ENCODE results near the gene PDILT.
"Not testable (repeated sequence)": the region's sequence is repeated elsewhere in the genome, so short reads cannot be mapped to it uniquely, and the experiment has no call there.

PDILT gene

DNA sequence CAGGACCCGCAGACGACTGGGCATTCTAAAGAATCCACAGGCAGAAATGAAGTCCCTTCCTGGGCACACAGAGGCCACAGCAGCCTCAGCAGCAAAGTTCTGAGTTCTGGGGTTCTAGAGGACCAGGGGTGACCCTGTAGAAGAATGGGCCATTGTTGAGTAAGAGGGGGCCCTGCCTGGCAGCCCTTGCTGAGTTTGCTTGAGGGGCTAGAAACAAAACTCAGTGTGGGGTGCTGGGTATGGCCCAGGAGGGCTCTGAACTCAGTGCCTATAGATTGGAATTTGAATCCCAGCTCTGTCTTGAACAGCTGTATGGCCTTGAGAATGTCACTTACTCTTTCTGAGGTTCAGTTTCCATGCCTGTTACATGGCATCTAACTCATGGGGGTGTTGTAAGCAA is at the start of gene PDILT:
PDILT (minus strand) TSS at position 101 of the 400 bp plus-strand sequence. CDS start 5,437 bp downstream, outside the sequence.
- DNase-seq (ENCODE audit: low read depth in 2 of 2), result no peak

- DNase-seq (ENCODE audit: low read depth in 2 of 2), result not testable (repeated sequence)
These were observed 49.1 kb upstream of the PDILT start for GRCh38 chr16:20453633-20454032.

DNA sequence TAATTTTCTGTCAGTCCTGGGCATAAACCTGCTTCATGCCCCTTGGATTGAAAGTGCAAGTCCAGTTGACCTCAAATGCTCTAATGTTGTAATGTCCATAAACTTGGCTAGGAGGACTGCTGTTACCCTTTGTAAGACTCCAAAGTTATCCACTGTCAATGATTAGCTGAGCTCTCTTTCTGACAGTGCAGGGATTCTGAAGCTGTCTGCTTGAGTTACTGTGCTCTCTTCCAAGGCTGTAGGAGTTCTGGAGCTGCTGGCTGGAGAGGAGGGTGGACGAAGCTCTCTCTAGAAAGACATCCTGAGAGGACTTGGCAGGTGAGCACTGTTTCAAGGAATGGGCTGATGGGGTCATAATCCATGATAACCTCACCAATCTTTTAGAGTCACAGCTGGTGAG is 46.8 kb upstream of the PDILT start, which contains the start of gene ACSM2A:
ACSM2A (plus strand) TSS at position 158 of the 400 bp plus-strand sequence. CDS start 8,594 bp downstream, outside the sequence.
- DNase-seq (ENCODE audit: low read depth in 2 of 2), result not testable (repeated sequence)

- not testable (repeated sequence) for DNase-seq (ENCODE audit: low read depth in 2 of 2)
These were observed 42.3 kb upstream of the PDILT start for GRCh38 chr16:20446652-20447393.

GRCh38 chr16:20441859-20442258 is 37.3 kb upstream of the PDILT start:
- not testable (repeated sequence) for DNase-seq (ENCODE audit: low read depth in 2 of 2)

GRCh38 chr16:20441191-20441590 is 36.7 kb upstream of the PDILT start:
- no peak for DNase-seq (ENCODE audit: low read depth in 2 of 2)

DNA sequence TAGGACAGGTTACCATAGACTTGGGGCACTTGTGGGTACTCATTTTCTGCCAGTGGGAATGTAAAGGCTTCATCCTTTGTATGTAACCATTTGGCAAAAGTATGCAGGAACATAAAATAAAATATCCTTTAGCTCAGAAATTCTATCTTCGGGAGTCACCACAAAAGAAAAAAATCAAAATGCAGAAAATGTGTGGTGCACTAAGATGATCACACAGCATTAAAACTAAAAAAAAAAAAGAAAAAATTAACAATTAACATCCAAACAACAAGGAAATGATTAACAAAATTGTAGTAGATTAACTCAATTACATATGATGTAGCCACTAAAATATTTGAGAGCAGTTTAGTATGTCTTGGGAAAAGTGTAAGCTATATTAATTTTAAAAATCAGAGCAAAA is 36.2 kb upstream of the PDILT start:
- DNase-seq (ENCODE audit: low read depth in 2 of 2), result not testable (repeated sequence)

DNA sequence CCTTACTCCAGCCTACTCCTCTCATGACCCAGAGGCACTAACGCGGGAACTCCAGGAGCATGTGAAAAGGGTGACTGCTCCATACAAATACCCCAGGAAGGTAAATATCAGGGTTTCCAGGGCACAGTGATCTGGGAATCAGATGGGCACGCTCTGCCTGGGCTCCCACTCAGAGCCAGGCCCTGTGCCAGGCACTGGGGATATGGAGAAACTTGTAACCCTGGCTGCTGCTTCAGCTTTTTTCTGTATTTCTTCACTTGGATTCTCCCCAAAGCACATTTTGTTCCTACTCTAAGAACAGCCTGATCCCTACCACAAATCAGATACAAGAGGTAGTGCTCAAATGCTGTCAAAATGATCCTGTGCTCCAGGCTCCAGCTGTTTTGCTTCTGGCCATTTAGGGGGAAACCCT is 35.3 kb upstream of the PDILT start:
- not testable (repeated sequence) for DNase-seq (ENCODE audit: low read depth in 2 of 2)

- DNase-seq (ENCODE audit: low read depth in 2 of 2), result not testable (repeated sequence)
These were observed 34.4 kb upstream of the PDILT start for GRCh38 chr16:20438950-20439349.

- no peak for DNase-seq (ENCODE audit: low read depth in 2 of 2)
These were observed 26.4 kb upstream of the PDILT start for GRCh38 chr16:20430948-20431347.

GRCh38 chr16:20430480-20430879 is 25.9 kb upstream of the PDILT start:
- not testable (repeated sequence) for DNase-seq (ENCODE audit: low read depth in 2 of 2)

- DNase-seq (ENCODE audit: low read depth in 2 of 2), result not testable (repeated sequence)
These were observed 25.0 kb upstream of the PDILT start for GRCh38 chr16:20429499-20429898.

DNA sequence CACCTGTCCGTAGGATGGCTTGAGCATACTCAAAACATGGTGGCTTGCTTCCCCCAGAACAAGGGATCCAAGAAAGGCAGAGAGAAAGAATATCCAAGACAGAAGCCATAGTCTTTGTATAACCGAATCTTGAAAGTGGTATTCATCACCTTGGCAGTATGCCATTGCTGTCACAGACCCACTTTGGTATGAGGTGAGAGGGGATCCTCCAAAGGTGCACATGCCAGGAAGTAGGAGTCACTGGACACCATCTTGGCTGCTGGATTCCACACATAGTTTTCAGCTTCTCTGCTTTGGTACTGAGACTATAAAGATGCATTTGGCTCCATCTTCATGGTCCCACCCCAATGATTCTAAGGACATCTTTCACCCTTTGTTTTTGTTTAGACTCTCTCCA is 22.9 kb upstream of the PDILT start:
- DNase-seq (ENCODE audit: low read depth in 2 of 2), result not testable (repeated sequence)

DNA sequence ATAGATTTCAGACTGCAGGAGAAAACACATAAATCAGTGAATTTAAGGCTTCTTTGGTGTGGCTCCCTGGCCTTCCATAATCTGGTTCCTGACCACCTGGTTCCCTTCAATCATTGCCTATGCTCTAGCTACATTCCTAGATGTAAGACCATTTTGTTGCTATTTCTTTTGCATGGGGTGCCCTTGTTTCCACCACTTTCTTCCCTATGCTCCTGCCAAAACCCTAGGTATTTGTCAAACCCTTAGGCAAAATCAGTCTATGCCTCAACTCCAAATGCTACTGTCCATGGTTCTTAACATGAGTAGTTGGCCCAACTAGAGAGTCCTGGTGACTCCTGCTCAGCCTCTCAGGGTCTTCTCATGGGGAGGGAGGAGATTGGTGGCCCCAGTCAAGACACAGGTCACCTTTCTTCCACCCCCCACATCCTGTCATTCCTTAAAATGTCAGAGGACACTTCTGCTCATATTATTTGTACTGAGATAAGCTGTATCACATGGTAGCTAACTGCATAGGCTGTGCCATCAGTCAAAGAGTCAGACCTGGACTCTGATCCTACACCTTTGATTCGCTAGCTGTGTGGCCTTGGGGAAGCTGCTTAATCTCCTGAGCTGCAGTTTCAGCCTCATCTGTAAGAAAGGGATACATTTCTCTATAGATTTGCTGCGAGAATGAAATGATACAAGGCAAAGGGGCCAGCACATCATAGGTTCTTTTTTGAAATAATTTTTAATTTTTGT is 19.8 kb upstream of the PDILT start:
- no peak for DNase-seq (ENCODE audit: low read depth in 2 of 2)

DNA sequence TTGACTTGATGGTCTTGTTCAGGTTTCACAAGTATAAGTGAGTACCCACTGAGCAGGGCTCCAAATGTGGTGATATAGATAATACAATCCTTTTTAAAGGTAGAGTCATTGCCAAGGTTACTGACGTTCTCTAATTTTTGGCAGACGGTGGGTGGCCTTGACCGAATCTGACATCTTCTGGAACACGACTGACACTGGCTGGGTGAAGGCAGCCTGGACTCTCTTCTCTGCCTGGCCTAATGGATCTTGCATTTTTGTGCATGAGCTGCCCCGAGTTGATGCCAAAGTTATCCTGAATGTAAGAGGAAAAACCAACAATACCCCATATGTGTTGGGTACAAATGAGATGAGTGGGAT is 19.2 kb upstream of the PDILT start:
- not testable (repeated sequence) for DNase-seq (ENCODE audit: low read depth in 2 of 2)

DNA sequence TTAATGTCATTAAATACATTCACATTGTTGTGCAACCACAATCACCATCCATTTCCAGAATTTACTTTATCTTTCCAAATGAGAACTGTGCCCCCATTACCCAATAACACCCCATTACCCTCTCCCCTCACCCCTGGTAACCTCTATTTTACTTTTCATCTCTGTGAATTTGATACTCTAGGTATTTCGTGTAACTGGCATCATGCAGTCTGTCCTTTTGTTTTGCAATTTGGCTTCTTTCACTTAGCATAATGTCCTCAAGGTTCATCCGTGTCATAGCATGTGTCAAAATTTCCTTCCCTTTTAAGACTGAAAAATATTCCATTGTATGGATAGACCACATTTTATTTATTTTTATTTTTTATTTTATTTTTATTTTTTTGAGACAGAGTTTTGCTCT is 17.2 kb upstream of the PDILT start:
- DNase-seq (ENCODE audit: low read depth in 2 of 2), result not testable (repeated sequence)

DNA sequence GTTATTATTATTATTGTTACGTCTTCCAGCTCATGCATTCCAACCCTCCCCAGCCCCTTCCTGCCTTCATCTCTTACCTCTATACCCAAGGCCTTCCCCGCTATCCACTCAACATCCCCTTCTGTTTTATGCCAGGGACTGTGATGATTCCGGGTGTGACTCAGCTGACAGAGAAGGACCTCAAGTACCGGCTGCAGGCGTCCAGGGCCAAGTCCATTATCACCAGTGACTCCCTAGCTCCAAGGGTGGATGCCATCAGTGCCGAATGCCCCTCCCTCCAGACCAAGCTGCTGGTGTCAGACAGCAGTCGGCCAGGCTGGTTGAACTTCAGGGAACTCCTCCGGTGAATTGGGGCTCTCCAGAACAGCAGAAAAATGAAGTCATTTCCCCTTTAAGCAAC is 14.6 kb upstream of the PDILT start:
- DNase-seq (ENCODE audit: low read depth in 2 of 2), result not testable (repeated sequence)

- no peak for DNase-seq (ENCODE audit: low read depth in 2 of 2)
These were observed 11.0 kb upstream of the PDILT start for GRCh38 chr16:20415541-20415940.

DNA sequence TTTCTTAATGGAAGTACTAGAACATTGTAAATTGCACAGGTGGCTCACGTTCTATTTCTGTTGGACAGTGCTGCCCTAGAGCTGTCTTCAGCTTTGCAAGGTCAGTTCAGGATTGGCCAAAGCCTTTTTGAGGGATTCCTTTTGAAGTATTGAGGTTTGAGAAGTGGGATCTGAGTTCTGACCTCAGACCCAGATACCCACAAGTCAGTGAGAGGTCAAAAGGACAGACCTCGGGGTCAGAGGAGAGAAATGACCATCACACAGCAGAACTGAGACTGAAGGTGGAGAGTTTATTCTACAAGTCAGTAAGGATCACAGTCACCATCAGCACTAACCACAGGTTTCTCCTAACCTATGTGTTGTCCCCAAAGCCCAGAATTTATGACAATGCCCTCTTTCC is 6.5 kb upstream of the PDILT start:
- DNase-seq (ENCODE audit: low read depth in 2 of 2), result no peak

DNA sequence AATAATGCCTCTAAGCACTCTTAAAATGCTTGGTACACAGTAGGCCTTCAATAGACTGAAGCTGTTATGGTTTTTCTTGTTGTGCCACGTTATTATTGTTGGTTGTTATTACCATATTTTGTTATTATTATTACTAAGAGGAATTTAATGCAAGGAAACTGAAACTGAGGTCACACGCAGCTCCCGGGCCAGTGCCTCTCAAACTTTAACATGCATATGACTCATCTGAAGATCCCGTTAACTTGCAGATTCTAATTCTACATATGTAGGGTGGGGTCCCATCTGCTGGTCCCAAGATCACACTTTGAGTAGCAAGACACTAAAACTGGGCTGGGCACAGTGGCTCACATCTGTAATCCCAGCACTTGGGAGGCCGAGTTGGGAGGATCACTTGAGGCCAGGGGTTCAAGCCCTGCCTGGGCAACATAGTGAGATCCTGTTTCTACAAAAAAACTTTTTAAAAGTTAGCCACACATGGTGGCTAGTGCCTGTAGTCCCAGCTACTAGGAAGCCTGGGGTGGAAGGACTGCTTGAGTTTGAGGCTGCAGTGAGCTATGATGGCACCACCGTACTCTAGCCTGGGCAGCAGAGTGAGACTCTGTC is 5.7 kb upstream of the PDILT start:
- DNase-seq (ENCODE audit: low read depth in 2 of 2), result no peak

DNA sequence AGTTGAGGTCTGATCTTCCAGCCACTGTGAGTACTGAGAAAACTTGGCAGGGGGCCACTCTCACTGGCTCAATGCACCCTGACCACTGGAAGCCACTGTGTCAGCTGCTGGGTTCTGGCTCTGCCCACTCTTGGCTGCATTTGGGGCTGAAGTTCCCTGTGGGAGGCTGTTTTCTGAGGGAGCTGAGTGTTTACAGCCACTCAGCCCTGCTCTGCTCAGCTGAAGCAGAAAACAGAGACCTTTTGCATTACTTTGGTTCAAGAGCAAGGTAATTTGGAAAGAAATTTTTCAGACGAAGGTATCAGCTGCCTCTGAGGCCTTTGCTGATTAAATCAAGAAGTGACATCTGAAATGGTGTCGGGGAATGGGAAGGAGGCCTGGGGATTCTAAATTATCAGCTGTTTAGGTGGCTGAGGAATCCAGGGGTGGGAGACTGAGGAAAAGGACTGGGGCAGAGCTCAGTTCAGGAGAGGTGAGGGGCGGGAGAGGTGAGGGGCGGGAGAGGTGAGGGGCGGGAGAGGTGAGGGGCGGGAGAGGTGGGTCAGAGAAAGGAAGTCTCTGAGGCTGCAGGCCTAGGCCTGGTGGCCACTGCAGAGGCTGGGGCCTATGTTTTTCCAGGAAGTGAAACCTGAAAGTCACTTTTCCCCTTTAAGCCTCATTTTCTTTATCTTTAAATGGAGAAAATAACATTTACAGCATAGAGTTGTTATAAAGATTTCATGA is 5.0 kb upstream of the PDILT start, which contains the start of gene ACSM5:
ACSM5 (plus strand) TSS at position 137 of the 723 bp plus-strand sequence. CDS start 1,951 bp downstream, outside the sequence.
- no peak for DNase-seq (ENCODE audit: low read depth in 2 of 2)

DNA sequence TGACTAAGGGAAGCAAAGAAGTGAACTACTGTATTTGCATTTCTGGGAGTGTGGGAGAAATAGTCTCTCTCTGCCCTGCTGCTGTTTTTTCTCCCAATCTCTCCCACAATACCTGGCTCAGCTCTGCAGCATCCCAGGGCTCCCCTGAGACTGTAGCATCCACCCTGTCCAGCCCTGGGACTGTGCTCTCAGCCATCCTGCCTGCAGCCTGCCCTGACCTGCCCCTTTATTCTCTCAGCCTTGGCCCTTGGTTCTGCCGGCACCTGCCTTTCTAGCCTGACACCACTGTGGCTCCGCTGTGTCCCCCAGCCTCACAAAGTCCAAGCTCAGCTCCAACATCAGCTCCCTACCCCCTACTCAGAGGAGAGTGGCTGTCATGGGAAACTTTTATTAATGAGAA is 1.9 kb downstream of the PDILT start:
- no peak for DNase-seq (ENCODE audit: low read depth in 2 of 2)

Data from stimulated activated CD4-positive, alpha-beta T cell treated with anti-CD3 and anti-CD28 coated beads, Interleukin-1b, Interleukin-23, amount 100 ng/mL, for 1 hour (primary cell).